Measurements from ENCODE around the gene SLC16A4. TPM values are rescaled to one million over a fixed set of nuclear protein-coding genes. Genes with fewer than 3 reads are reported as not detected.

Gene SLC16A4
- total RNA-seq, 1 donor from 2014 or later, result 4.4 TPM

DNA sequence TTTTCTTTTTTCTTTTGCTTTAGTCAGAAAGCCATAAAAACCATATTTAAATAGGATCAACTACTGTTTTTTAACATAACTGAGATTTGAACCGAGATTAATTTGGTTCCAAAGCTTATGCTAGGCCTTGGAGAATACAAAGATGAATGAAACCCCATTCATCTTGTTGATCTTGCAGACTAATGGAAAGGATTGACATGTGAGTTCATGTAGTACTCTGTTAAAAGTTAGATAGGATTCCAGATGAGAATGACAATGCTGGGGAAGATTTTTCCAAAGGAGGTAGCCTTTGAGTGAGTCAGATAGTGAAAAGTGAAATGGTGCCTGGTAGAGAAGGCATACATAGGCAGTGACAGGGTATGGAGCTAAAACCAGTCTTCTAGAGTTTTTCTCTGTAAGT is 29.0 kb downstream of the SLC16A4 start:
- no peak for DNase-seq
- H3K36me3 Mint-ChIP-seq (ENCODE audit: unreplicated experiment), result no peaks in the 10 kb centered on the region
- H3K9me3 Mint-ChIP-seq (ENCODE audit: unreplicated experiment), result no peaks in the 10 kb centered on the region
- no peak overlapping the region for H3K27ac Mint-ChIP-seq (ENCODE audit: unreplicated experiment)
- H3K4me3 Mint-ChIP-seq (ENCODE audit: unreplicated experiment), result no peak overlapping the region
- peaks cover 2% of the 10 kb centered on the region for H3K27me3 Mint-ChIP-seq (ENCODE audit: unreplicated experiment)
- H3K4me1 Mint-ChIP-seq (ENCODE audit: low read depth, unreplicated experiment), result no peaks in the 10 kb centered on the region
- TF ChIP-seq CTCF (IDR thresholded peaks at IDR 0.05; ENCODE audit: partially characterized antibody, unreplicated experiment), result no peak

DNA sequence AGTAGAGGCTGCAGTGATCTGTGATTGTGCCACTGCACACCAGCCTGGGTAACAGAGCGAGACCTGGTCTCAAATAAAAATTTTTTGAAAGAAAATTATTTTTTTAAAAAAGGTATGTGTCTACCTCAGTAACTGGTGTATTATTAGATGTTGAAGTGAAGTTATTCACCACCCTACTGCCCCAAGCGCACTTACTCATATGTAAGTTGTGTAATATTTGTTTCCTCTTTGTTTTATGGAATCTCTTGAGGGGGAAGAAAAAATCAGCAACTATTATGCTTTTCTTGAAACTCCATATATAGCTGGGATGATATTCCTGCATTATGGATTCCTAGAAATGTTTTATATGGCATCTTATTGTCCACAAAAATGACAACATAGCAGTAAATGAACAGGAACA is 30.4 kb downstream of the SLC16A4 start:
- Mint-ChIP-seq H3K4me1 (ENCODE audit: low read depth, unreplicated experiment) (no peaks in the 10 kb centered on the region), H3K36me3 (ENCODE audit: unreplicated experiment) (no peaks in the 10 kb centered on the region), H3K4me3 (ENCODE audit: unreplicated experiment) (no peak overlapping the region), H3K27ac (ENCODE audit: unreplicated experiment) (no peak overlapping the region), H3K9me3 (ENCODE audit: unreplicated experiment) (no peaks in the 10 kb centered on the region), H3K27me3 (ENCODE audit: unreplicated experiment) (no peaks in the 10 kb centered on the region)
- no peak for DNase-seq
- no peak for TF ChIP-seq CTCF (IDR thresholded peaks at IDR 0.05; ENCODE audit: partially characterized antibody, unreplicated experiment)

GRCh38 chr1:110356379-110356778 is 34.4 kb downstream of the SLC16A4 start:
- Mint-ChIP-seq H3K9me3 (ENCODE audit: unreplicated experiment) (no peaks in the 10 kb centered on the region), H3K27me3 (ENCODE audit: unreplicated experiment) (no peaks in the 10 kb centered on the region), H3K36me3 (ENCODE audit: unreplicated experiment) (no peaks in the 10 kb centered on the region), H3K4me1 (ENCODE audit: low read depth, unreplicated experiment) (no peaks in the 10 kb centered on the region), H3K27ac (ENCODE audit: unreplicated experiment) (no peak overlapping the region), H3K4me3 (ENCODE audit: unreplicated experiment) (no peak overlapping the region)
- no peak for TF ChIP-seq CTCF (IDR thresholded peaks at IDR 0.05; ENCODE audit: partially characterized antibody, unreplicated experiment)
- no peak for DNase-seq

DNA sequence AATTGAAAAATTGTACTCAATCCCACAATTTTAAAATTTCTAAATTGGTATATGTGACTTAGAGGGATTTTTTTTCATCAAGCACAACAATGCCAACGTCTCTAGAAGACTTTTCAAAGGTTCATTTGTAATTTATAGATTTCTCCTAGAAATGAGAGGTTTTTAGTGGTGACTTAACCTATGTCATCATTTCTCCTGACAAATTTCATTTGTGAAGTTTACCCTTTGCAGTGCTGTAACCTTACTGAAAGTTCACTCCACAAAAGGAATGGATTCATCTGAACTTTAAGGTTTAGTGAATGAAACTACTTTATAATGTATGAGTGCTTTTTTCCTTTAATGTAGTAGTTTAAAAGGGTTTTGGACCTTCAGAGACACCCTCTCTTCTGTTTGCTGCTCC is 35.5 kb downstream of the SLC16A4 start:
- H3K27me3 Mint-ChIP-seq (ENCODE audit: unreplicated experiment), result no peaks in the 10 kb centered on the region
- H3K9me3 Mint-ChIP-seq (ENCODE audit: unreplicated experiment), result no peaks in the 10 kb centered on the region
- no peak for DNase-seq
- peaks cover 1% of the 10 kb centered on the region for H3K4me1 Mint-ChIP-seq (ENCODE audit: low read depth, unreplicated experiment)
- no peak for TF ChIP-seq CTCF (IDR thresholded peaks at IDR 0.05; ENCODE audit: partially characterized antibody, unreplicated experiment)
- no peaks in the 10 kb centered on the region for H3K36me3 Mint-ChIP-seq (ENCODE audit: unreplicated experiment)
- H3K27ac Mint-ChIP-seq (ENCODE audit: unreplicated experiment), result no peak overlapping the region
- H3K4me3 Mint-ChIP-seq (ENCODE audit: unreplicated experiment), result no peak overlapping the region

GRCh38 chr1:110350360-110350759 is 40.5 kb downstream of the SLC16A4 start:
- no peak for DNase-seq
- Mint-ChIP-seq H3K27me3 (ENCODE audit: unreplicated experiment) (no peaks in the 10 kb centered on the region), H3K4me1 (ENCODE audit: low read depth, unreplicated experiment) (peaks cover 24% of the 10 kb centered on the region), H3K4me3 (ENCODE audit: unreplicated experiment) (peak overlapping the region; percentile 3), H3K27ac (ENCODE audit: unreplicated experiment) (no peak overlapping the region), H3K36me3 (ENCODE audit: unreplicated experiment) (no peaks in the 10 kb centered on the region), H3K9me3 (ENCODE audit: unreplicated experiment) (no peaks in the 10 kb centered on the region)
- TF ChIP-seq CTCF (IDR thresholded peaks at IDR 0.05; ENCODE audit: partially characterized antibody, unreplicated experiment), result no peak

Measured in glutamatergic neuron (in vitro differentiated cells).